HG02870 (cell line): ENCODE measurements around the gene FOSL1.
A peak's percentile ranks its signal among the peaks of the same experiment; 100 is the strongest.

ENCODE experiments used
- ATAC-seq: cut with Tn5 transposase; IDR thresholded peaks from one replicate; pipeline ENCODE4 v1.9.1; 2021; ENCODE audit warnings: mild to moderate bottlenecking, moderate library complexity; ENCODE audit not compliant: unreplicated experiment

Gene FOSL1

GRCh38 chr11:65919573-65920371 lies 19.6 kb upstream of the FOSL1 start:
- peak; percentile 22 for ATAC-seq

GRCh38 chr11:65919141-65919572 lies 19.0 kb upstream of the FOSL1 start, which contains the start of gene DRAP1:
Gene DRAP1 (plus strand): TSS chr11:65919426. CDS start chr11:65919502, 76 bp downstream.
- ATAC-seq = peak; percentile 80

DNA sequence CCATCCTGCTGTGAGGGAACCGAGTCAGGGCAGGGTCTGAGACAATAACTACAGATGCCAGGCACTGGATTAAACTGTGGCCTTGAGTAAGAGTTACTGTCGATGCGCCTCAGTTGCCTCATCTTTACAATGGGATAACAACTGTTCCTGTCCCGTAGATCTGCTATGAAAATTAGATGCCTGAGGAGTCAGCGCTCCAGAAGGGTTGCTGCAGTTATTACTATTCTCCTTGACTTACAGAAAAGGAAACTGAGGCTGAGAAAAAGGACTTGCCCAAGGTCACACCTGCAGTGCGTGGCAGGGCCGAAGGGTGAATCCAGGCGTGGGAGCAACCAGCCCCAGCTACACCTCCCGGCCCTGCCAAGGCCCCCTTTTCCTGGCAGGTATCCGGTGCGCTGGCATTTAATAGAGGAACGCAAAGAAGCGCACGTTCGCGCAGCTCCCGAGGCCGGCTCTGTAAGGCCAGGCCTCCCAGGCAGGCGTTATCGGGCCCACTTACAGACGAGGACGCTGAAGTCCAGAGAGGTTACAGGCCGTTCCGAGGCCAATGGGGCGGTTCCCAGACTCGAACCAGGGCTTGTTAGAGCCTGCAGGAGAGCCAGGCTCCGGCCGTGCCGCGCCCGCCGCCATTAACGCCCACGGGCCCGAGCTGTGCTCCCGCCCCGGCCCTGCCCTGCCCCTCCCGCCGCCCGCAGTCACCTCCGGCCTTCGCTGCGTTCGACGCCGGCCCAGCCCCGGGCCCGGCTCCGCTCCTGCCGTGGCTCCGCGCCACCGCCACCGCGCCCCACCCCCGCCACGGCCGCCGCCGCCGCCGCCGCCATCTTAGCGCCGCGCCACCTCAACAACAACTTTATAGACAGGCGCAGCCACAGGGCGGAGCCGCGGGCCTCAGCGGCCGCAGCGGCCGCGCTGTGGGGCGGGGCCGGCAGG lies 18.3 kb upstream of the FOSL1 start, which contains the start of gene C11orf68:
Gene C11orf68 (minus strand): TSS at position 852 of the 930 bp plus-strand sequence. CDS start 31 bp downstream, at position 821.
- peak; percentile 39 for ATAC-seq

GRCh38 chr11:65917434-65918210 lies 17.4 kb upstream of the FOSL1 start:
- ATAC-seq = no peak

GRCh38 chr11:65917077-65917433 lies 16.9 kb upstream of the FOSL1 start:
- no peak for ATAC-seq

- ATAC-seq = no peak
These were observed 16.2 kb upstream of the FOSL1 start for GRCh38 chr11:65916391-65916790.

- no peak for ATAC-seq
These were observed 15.6 kb upstream of the FOSL1 start for GRCh38 chr11:65915821-65916251.

DNA sequence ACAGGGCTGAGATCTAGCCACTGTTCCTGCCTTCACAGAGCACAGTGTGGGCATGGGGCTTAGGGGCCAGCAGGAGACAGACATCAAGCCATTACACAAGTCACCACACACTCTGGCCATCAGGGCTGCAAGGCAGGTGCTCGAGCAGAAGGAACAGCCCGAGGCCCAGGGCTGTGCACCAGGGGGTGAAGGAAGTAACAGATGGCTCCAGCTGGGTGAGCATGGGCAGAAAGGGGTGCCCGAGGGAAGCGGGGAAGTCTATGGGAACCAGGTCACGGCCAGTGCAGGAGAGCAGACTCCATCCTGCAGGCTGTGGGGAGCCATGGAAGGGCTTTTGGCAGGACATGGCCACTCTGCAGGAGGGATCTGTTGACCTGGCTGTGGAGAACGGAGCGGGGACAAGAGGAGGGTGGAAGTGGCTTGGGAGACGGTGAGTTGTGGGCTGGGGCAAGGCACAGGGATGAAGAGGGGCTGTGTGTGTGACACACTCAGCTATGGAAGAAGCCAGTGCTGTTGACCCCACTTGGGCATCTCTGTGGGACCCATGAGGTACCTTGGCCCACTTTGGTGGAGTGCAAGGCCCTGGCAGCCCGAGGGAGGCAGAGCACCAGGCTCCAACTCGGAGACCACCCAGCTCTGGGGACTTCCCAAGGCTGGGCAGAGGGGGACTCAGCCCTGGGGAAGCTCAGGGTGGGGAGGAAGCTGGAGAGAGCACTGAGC lies 15.1 kb upstream of the FOSL1 start:
- no peak for ATAC-seq

DNA sequence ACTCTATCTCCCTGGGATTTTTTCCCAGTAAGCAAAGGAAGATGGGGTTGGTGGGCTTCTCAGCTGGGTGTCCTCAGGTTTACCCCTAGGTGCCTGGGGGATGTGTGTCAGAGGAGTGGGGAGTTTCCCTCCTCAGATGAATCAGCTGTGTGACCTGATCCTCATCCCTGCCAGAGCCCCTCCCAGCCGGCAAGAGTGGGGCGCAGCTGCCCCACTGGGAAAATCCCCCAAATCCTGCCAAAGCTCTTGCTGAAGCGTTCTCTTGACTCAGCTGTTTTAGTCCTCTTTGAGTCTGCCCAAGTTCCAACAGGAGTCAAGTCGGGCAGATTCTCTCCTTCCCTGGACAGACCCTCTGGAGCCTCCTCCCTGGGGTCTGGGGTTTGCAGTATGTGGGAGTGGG lies 12.7 kb upstream of the FOSL1 start:
- ATAC-seq = no peak

DNA sequence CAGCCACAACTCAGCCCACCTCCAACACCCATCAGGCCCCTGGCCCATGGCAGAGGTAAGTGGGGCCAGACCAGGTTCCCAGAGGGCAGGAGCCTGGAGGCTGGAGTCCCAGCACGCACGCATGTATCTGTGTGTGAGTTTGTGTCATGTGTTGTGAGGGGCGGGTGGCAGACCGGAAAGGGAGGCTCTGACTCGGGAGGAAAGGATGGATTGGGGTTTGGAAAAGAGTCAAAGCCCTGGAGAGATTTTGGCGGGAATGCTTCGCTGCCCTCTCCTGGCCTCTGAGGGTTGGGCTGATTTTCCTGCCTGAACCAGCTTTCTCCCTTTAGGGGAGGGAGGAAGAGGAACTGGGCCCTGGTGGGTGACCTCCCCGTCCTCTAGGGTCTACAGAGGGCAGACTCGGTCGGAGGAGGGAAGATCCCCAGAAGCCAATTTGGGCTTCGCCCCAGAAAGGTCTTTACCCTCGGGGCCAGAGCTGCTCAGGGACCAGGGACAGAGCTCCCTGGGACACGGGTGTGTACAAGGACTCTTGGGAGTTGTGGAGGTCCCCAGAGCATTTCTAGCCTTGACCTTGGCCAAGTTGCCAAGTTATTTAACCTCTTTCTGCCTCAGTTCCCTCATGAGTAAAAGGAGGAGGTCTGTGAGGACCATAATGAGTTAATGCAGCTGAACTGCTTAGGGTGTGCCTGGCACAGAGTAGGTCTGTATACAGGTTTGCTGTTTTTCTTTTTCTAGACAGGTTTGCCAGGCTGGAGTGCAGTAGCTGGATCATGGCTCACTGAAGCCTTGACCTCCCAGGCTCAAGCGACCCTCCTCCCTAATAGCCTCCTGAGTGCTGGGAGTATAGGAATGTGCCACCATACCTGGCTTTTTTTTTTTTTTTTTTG lies 11.7 kb upstream of the FOSL1 start:
- no peak for ATAC-seq

DNA sequence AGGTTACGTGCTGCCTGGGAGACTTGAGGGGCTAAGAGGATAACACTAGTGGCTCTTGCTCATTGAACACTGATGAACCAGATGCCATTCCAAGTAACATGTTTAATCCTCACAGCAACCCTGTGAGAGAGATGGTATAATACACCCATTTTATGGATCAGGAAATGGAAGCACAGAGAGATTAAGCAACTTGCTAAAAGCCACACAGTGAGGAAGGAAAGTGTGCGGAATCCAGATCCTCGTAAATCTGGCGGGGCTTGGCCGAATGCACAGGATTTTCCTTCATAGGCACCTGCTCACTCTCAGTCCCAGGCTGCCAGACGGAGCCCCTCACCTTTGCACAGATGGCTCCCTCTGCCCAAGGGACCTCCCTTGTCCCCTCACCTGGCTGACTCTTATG lies 7.7 kb upstream of the FOSL1 start:
- no peak for ATAC-seq

DNA sequence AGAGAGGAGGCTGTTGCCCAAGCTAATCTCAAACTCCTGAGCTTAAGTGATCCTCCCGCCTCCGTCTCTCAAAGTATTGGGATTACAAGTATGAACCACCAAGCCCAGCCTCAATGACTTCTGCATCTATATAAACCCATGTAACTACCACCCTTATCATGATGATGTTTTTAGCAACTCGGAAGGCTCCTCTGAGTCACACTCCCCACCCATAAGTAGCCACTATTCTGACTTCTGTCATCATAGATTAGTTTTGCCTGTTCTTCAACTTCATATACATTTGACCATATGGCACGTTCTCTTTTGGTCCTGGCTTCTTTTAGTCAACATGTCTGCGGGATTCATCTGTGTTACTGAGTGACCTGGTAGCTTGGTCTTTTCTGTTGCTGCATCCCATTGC lies 6.4 kb upstream of the FOSL1 start:
- no peak for ATAC-seq

- ATAC-seq = no peak
These were observed 3.5 kb upstream of the FOSL1 start for GRCh38 chr11:65903715-65904114.

DNA sequence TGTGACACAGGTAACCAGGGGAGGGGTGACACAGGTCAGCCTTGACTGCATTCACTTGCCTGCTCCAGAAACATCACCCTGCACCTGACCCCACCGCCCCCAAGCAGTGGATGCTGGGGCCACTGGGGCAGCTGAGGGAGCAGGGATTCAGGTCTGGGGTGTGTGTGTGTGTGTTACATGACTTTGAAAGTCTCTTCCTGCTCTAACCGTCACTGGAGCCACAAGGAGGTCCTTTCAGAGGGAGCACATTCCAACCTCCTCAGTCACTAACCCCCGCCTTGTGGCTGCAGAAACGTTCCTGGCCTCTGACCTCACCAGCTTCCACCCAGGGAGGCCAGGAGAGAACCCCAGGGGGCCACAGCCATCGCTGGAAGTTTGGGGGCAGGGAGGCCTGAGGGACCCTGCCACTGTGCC lies 2.9 kb upstream of the FOSL1 start:
- no peak for ATAC-seq

GRCh38 chr11:65900899-65901180 lies 652 bp upstream of the FOSL1 start:
- ATAC-seq = no peak

DNA sequence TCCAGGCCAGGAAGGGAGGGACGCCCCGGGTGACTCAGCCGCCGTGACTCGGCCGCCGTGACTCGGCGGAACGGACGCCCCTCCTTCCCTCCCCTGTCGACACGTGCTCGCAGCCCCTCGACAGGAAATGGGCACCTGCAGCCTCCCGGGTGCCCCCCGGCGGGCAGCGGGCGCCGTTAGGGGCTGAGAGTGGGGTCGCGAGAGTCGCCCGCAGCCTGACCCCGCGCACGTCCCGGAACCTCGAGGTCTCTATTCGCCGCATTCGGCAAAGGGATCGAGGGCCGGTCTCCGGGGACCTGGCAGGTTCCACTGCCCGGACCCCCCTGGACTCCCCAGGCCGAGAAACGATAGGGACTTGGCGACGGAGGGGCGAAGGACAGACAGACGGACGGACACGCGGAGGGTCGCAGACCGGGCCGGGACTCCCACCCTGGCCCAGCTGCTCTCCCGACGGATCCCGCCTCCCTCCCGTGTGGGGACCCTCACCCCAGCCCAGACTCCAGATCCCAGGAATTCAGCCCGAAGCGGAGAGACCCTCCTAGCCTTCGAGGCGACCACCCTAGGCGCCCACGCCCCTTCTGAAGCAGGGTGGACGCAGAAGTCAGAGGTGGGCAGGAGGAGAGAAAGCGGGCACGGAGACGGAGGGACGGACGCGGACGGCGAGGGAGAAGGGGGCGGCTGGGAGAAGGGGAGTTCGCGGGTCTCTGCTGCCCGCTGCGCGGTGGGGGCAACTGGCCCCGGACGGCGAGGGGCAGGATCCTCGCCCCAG lies 648 bp downstream of the FOSL1 start:
- ATAC-seq = no peak

DNA sequence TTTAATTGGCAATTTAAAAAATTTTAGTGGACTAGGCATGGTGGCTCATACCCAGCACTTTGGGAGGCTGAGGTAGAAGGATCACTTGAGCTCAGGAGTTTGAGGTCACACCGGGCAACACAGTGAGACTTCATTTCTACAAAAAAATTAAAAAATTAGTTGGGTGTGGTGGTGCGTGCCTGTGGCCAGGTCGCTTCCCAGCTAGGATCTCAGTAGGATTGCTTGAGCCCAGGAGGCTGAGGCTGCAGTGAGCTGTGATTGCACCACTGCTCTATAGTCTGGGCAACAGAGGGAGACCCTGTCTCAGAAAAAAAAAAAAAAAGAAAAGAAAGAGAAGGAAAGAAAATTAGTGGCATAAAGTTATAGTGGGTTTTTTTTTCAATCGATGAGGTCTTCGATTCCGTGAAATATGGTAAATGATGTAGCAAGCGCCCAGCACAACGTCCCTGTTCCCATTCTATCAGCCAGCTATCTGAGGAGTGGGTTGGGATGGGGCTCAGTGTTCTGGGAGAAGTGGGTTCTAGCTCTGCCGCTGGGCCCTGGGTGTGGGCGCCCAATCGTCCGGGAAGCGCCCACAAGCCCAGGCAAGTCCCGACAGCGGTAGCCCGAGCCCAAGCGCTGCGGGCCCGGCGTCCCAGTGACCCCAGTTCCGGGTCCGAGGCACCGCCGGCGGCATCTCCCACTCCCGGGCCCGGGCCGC lies 1.4 kb downstream of the FOSL1 start:
- no peak for ATAC-seq

GRCh38 chr11:65897020-65897471 lies 3.1 kb downstream of the FOSL1 start:
- no peak for ATAC-seq
